Fibroblast of skin of left quadriceps (primary cell): Measurements from ENCODE around the gene FGF22.
A peak's percentile ranks its signal among the peaks of the same experiment; 100 is the strongest.

Experiments
- DNase-seq, 2 experiments: peaks; one replicate each; pipeline ENCODE4 v3.0.0-alpha.2; 2013; ENCODE audit warnings: low read depth in 2 of 2

The FGF22 gene

GRCh38 chr19:679418-680286 lies 40.0 kb downstream of the FGF22 start:
- peak; percentile 36 to 43 for DNase-seq

DNA sequence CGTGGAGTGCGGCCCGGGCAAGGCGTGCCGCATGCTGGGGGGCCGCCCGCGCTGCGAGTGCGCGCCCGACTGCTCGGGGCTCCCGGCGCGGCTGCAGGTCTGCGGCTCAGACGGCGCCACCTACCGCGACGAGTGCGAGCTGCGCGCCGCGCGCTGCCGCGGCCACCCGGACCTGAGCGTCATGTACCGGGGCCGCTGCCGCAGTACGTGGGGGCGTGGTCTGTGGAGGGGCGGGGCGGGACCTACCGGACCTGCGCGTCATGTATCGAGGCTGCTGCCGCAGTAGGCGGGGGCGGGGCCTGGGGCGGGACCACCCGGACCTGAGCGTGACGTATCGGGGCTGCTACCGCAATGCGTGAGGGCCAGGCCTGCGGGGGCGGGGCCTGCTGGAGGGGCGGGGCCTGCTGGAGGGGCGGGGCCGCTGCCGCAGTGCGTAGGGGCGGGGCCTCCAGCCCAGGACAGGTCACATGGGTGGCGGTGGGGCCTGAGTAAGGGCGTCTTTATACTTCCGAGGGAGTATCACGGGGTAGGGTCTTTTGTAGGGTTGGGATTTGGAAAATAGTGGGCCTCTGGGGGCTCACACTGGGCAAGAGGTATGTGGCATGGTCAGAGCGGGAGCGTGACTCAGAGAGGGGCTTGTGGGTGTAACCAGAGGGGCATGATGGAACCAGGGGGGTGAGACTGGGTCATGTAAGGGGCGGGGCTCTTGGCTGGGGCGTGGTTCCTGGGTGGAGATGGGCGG lies 40.8 kb downstream of the FGF22 start:
- peak; percentile 95 for DNase-seq

DNA sequence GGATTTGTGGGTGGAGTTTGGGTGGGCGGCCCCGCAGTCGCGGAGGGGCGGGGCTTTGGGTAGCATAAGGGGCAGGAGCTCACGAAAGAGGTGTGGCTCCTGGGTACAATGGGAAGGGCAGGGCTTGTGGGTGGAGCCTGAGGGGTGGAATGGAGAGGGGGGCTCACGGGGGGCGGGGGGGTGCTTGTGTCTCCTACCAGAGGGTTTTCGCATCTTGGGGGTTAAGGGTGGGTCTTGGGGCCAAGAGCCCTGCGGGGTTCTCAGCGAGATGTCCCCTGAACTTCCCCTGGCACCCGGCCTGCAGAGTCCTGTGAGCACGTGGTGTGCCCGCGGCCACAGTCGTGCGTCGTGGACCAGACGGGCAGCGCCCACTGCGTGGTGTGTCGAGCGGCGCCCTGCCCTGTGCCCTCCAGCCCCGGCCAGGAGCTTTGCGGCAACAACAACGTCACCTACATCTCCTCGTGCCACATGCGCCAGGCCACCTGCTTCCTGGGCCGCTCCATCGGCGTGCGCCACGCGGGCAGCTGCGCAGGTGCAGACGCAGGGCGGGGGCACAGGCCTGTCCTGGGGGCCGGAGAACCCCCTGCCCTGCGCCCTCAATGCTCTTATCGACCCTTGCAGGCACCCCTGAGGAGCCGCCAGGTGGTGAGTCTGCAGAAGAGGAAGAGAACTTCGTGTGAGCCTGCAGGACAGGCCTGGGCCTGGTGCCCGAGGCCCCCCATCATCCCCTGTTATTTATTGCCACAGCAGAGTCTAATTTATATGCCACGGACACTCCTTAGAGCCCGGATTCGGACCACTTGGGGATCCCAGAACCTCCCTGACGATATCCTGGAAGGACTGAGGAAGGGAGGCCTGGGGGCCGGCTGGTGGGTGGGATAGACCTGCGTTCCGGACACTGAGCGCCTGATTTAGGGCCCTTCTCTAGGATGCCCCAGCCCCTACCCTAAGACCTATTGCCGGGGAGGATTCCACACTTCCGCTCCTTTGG lies 41.6 kb downstream of the FGF22 start:
- no peak for DNase-seq

GRCh38 chr19:682678-683320 lies 43.1 kb downstream of the FGF22 start:
- DNase-seq = no peak

DNA sequence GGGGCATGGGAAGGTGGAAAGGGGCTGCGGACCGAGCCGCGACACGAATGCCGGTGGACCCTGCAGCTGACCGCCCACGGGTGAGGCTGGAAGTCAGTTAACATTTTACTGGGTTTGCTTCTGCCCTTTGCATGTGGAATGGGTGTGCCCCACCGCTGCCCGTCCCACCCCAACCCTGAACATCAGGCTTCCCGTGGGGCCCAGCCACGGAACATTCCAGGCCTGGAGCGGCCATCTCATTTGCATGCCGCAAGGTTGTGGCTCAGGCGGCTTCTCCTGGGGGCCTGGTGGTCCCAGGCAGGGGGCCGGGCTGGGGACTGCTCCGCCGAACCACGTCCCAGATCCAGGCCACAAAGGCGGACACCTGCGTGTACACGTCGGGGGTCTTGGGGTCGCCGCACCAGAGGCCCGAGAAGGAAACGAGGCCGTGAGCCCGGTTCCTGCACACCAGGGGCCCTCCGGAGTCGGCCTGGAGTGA lies 45.8 kb downstream of the FGF22 start:
- DNase-seq = no peak

- DNase-seq = no peak
These were observed 47.1 kb downstream of the FGF22 start for GRCh38 chr19:686589-687297.

- DNase-seq = no peak
These were observed 48.0 kb downstream of the FGF22 start for GRCh38 chr19:687569-688166.

DNA sequence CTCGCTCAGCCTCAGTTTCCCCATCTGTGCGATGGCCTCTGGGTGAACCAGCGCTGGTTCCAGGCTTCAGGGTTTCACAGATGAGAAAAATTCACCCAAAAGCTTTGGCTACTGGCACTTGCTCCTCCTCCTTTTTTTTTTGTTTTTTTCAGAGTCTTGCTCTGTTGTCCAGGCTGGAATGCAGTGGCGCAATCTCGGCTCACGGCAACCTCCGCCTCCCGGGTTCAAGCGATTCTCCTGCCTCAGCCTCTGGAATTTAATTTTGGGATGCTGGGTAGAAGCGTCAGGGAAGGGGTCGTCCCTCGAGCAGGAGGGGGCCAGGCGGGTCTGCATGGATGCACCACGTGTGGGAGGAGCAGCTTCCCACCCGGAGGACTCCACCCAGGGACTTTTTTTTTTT lies 48.5 kb downstream of the FGF22 start:
- DNase-seq = no peak

- DNase-seq = no peak
These were observed 49.3 kb downstream of the FGF22 start for GRCh38 chr19:688992-689391.

GRCh38 chr19:690203-690602 lies 50.5 kb downstream of the FGF22 start:
- no peak for DNase-seq
